Smooth muscle cell (in vitro differentiated cells): Measurements from ENCODE around the gene VEZT. TPM values are rescaled to one million over a fixed set of nuclear protein-coding genes. Genes with fewer than 3 reads are reported as not detected.
A peak's percentile ranks its signal among the peaks of the same experiment; 100 is the strongest.
"Not testable (repeated sequence)": the region's sequence is repeated elsewhere in the genome, so short reads cannot be mapped to it uniquely, and the experiment has no call there.

Source experiments
- DNase-seq: peaks from one replicate; lab custom pipeline; 2025; ENCODE audit not compliant: unreplicated experiment; lab: John Stamatoyannopoulos, UW
- H2AFZ ChIP-seq: fragments of 200-600 bp; sonication (generic); 2 replicates; pipeline ENCODE4 v1.6.0; 2016; ENCODE audit warnings: antibody characterized with exemption, low read depth, mild to moderate bottlenecking
- H3F3A ChIP-seq: fragments of 200-600 bp; sonication (generic); 2 replicates; pipeline ENCODE4 v1.6.0; 2017; ENCODE audit warnings: antibody characterized with exemption, low read depth
- H3K27ac ChIP-seq: fragments of 200-600 bp; sonication (generic); 2 replicates; pipeline ENCODE4 v1.5.1; 2016; ENCODE audit warnings: low read depth, mild to moderate bottlenecking
- H3K27me3 ChIP-seq: fragments of 200-600 bp; sonication (generic); 2 replicates; pipeline ENCODE4 v1.6.1; 2016; ENCODE audit warnings: low read depth, mild to moderate bottlenecking
- H3K36me3 ChIP-seq: fragments of 200-600 bp; sonication (generic); 2 replicates; pipeline ENCODE4 v1.5.1; 2016; ENCODE audit warnings: low read depth
- H3K4me1 ChIP-seq: fragments of 200-600 bp; sonication (generic); 2 replicates; pipeline ENCODE4 v1.5.1; 2016; ENCODE audit warnings: low read depth
- H3K4me2 ChIP-seq: fragments of 200-600 bp; sonication (generic); 2 replicates; pipeline ENCODE4 v1.6.0; 2016; ENCODE audit warnings: mild to moderate bottlenecking
- H3K4me3 ChIP-seq: fragments of 200-600 bp; sonication (generic); 2 replicates; pipeline ENCODE4 v1.5.1; 2016; ENCODE audit warnings: mild to moderate bottlenecking
- H3K79me2 ChIP-seq: fragments of 200-600 bp; sonication (generic); 2 replicates; pipeline ENCODE4 v1.6.0; 2016; ENCODE audit warnings: low read depth, mild to moderate bottlenecking
- H3K9ac ChIP-seq: fragments of 200-600 bp; sonication (generic); 2 replicates; pipeline ENCODE4 v1.6.0; 2016; ENCODE audit warnings: low read depth
- H3K9me3 ChIP-seq: fragments of 200-600 bp; sonication (generic); replicated peaks from 2 replicates; pipeline ENCODE4 v1.5.1; 2016; ENCODE audit warnings: low read depth
- H4K20me1 ChIP-seq: fragments of 200-600 bp; sonication (generic); 2 replicates; pipeline ENCODE4 v1.6.0; 2016; ENCODE audit warnings: low read depth
- CTCF ChIP-seq: fragments of 200-600 bp; sonication (generic); IDR thresholded peaks from 2 replicates; pipeline ENCODE4 v1.5.1; 2017; ENCODE audit warnings: borderline replicate concordance, mild to moderate bottlenecking, antibody characterized with exemption; ENCODE audit not compliant: insufficient read depth, poor library complexity, severe bottlenecking
- WGBS: methylation state at CpG from one replicate; pipeline ENCODE4 v1.1.7; 2016; ENCODE audit warnings: low lambda C conversion rate; 5-methylcytosine and 5-hydroxymethylcytosine counted together
- polyA plus RNA-seq: library from polyadenylated mRNA; unstranded; fragments of >200 nt; fragmentation: Nextera tagmentation; extraction: Ambion mirVana; gene quantifications from 2 replicates; pipeline ENCODE4 v1.2.1, GENCODE V29; 2016
- total RNA-seq: library from RNA; depleted of rRNA; stranded (reverse); fragments of >200 nt; gene quantifications from 2 replicates; pipeline ENCODE4 v1.2.3, GENCODE V29; 2014

VEZT gene
- total and polyA plus RNA-seq, 2 experiments from 2014 or later: 21.2 to 65.2 TPM

GRCh38 chr12:95303476-95303875, 85.9 kb downstream of the VEZT start:
- DNase-seq: no peak
- H3F3A ChIP-seq: peaks cover 5% of the 10 kb centered on the region
- H3K4me2 ChIP-seq: no peak overlapping the region
- no peak overlapping the region for H2AFZ ChIP-seq
- no peaks in the 10 kb centered on the region for H3K36me3 ChIP-seq
- H3K4me3 ChIP-seq: no peak overlapping the region
- no peaks in the 10 kb centered on the region for H4K20me1 ChIP-seq
- no peaks in the 10 kb centered on the region for H3K79me2 ChIP-seq
- H3K4me1 ChIP-seq: peaks cover 6% of the 10 kb centered on the region
- no peak for TF ChIP-seq CTCF
- no peak overlapping the region for H3K27ac ChIP-seq
- H3K27me3 ChIP-seq: no peaks in the 10 kb centered on the region
- H3K9ac ChIP-seq: peak overlapping the region; percentile 17
- 100% methylated on average over 1 of the region's 1 CpG for WGBS
- H3K9me3 ChIP-seq: no peaks in the 10 kb centered on the region

- Histone ChIP-seq H3K27ac (no peak overlapping the region), H3K36me3 (peaks cover 2% of the 10 kb centered on the region), H3K9ac (no peak overlapping the region), H3K4me3 (no peak overlapping the region), H4K20me1 (no peaks in the 10 kb centered on the region), H2AFZ (no peak overlapping the region), H3K79me2 (no peaks in the 10 kb centered on the region), H3F3A (peaks cover 5% of the 10 kb centered on the region), H3K27me3 (no peaks in the 10 kb centered on the region), H3K9me3 (no peaks in the 10 kb centered on the region), H3K4me2 (peak overlapping the region; percentile 53), H3K4me1 (peaks cover 6% of the 10 kb centered on the region)
- 82% methylated on average over 3 of the region's 3 CpGs for WGBS
- DNase-seq: no peak
- TF ChIP-seq CTCF: no peak
These were observed 87.1 kb downstream of the VEZT start for GRCh38 chr12:95304673-95305198.

- H4K20me1 ChIP-seq: no peaks in the 10 kb centered on the region
- no peak overlapping the region for H3K27ac ChIP-seq
- H3K4me1 ChIP-seq: no peaks in the 10 kb centered on the region
- H3K4me2 ChIP-seq: no peak overlapping the region
- WGBS: 96% methylated on average over 1 of the region's 1 CpG
- H3K9ac ChIP-seq: no peak overlapping the region
- H3K9me3 ChIP-seq: no peaks in the 10 kb centered on the region
- H3F3A ChIP-seq: no peaks in the 10 kb centered on the region
- peaks cover 2% of the 10 kb centered on the region for H3K36me3 ChIP-seq
- H3K79me2 ChIP-seq: no peaks in the 10 kb centered on the region
- TF ChIP-seq CTCF: no peak
- no peaks in the 10 kb centered on the region for H3K27me3 ChIP-seq
- no peak overlapping the region for H2AFZ ChIP-seq
- H3K4me3 ChIP-seq: no peak overlapping the region
- DNase-seq: no peak
These were observed 95.0 kb downstream of the VEZT start for GRCh38 chr12:95312656-95313055.

- not testable (repeated sequence) for H3K36me3 ChIP-seq, H4K20me1 ChIP-seq, H3K4me1 ChIP-seq, H3K27me3 ChIP-seq, H3K9ac ChIP-seq, H3K9me3 ChIP-seq, H3K27ac ChIP-seq, H2AFZ ChIP-seq, DNase-seq, H3K4me3 ChIP-seq, H3K4me2 ChIP-seq, H3K79me2 ChIP-seq, H3F3A ChIP-seq
- 98% methylated on average over 6 of the region's 6 CpGs for WGBS
These were observed 97.1 kb downstream of the VEZT start for GRCh38 chr12:95314756-95315155.
